ENCODE results near the gene TARBP1. TPM values are rescaled to one million over a fixed set of nuclear protein-coding genes. Genes with fewer than 3 reads are reported as not detected.

TARBP1 gene
- total and polyA plus RNA-seq, 2 of the 13 experiments (the other 11 are each of a cell fraction or from before 2014, with no cell fraction given): 37.7 to 67.0 TPM

DNA sequence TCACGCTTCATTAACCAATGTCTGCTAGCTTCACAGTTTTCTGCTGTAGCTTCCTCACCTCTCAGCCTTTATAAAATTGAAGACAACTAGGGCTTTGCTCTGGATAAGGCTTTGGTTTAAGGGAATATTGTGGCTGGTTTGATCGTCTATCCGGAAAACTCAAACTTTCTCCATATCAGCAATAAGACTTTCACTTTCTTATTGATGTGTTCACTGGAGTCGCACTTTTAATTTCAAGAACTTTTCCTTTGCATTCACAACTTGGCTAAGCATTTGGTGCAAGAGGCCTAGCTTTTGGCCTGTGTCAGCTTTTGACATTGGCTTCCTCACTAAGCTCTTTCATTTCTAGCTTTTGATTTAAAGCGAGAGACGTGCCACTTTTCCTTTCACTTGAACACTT, 92.9 kb downstream of the TARBP1 start:
- FAIRE-seq: no peak
- no peak for ATAC-seq
- in situ Hi-C loops (cut with HindIII; ENCODE audit: extremely low pct_ligation_motif_present, low pct_unique_long_range_greater_than_20kb): no loop called here

More for the DNA sequence above, 92.9 kb downstream of the TARBP1 start:
- BruUV-seq (replicated peaks): no TSS peak
- POLR2A ChIA-PET: no interaction called here
- Histone ChIP-seq H4K20me1 (ENCODE audit: insufficient read depth, low read length) (no peaks in the 10 kb centered on the region; the same call in 1 of the 2 replicates), H3K27ac (ENCODE audit: extremely low read length, insufficient read depth, low read length) (no peak overlapping the region), H3K36me3 (replicated peaks in 1 of 2; ENCODE audit: control insufficient read depth in 1 of 2, insufficient read depth in 2 of 2, low read length in 2 of 2) (peaks cover 2 to 15% of the 10 kb centered on the region in 2 experiments), H3K4me2 (ENCODE audit: low read depth, low read length) (no peak overlapping the region), H3K9ac (ENCODE audit: insufficient read depth, low read depth, low read length) (no peak overlapping the region), H3K4me3 (replicated peaks in 1 of 3; ENCODE audit: insufficient read depth in 1 of 3, low read depth in 2 of 3, low read length in 3 of 3) (no peak overlapping the region), H3K79me2 (ENCODE audit: insufficient read depth, low read length) (peaks cover 4% of the 10 kb centered on the region), H3K4me1 (ENCODE audit: insufficient read depth, low read length) (peaks cover 53% of the 10 kb centered on the region), H3K27me3 (ENCODE audit: control insufficient read depth in 1 of 2, insufficient read depth in 2 of 2, low read length in 2 of 2) (no peaks in the 10 kb centered on the region), H2AFZ (ENCODE audit: low read length) (no peak overlapping the region), H3K9me3 (ENCODE audit: low read length) (no peaks in the 10 kb centered on the region)
- no peak for TF ChIP-seq ETV5 (CRISPR knock-in tag; IDR thresholded peaks at IDR 0.05; ENCODE audit: borderline replicate concordance)
- no peak for TF ChIP-seq FOXK2 (IDR thresholded peaks at IDR 0.05)
- TF ChIP-seq ZNF501 (CRISPR knock-in tag; IDR thresholded peaks at IDR 0.05): no peak
- no peak for TF ChIP-seq EZH2 (conservative IDR thresholded peaks at IDR 0.05; ENCODE audit: low read depth, low read length)
- TF ChIP-seq ZFY (CRISPR knock-in tag; IDR thresholded peaks at IDR 0.05): no peak
- no peak for TF ChIP-seq HMGA1 (CRISPR knock-in tag; conservative IDR thresholded peaks at IDR 0.05)
- no peak for TF ChIP-seq ZNF772 (CRISPR knock-in tag; IDR thresholded peaks at IDR 0.05)
- no peak for TF ChIP-seq CBFB (CRISPR knock-in tag; IDR thresholded peaks at IDR 0.05)
- TF ChIP-seq KDM2A (CRISPR knock-in tag; IDR thresholded peaks at IDR 0.05; ENCODE audit: borderline replicate concordance, low read depth): no peak
- TF ChIP-seq, protein P1, sequence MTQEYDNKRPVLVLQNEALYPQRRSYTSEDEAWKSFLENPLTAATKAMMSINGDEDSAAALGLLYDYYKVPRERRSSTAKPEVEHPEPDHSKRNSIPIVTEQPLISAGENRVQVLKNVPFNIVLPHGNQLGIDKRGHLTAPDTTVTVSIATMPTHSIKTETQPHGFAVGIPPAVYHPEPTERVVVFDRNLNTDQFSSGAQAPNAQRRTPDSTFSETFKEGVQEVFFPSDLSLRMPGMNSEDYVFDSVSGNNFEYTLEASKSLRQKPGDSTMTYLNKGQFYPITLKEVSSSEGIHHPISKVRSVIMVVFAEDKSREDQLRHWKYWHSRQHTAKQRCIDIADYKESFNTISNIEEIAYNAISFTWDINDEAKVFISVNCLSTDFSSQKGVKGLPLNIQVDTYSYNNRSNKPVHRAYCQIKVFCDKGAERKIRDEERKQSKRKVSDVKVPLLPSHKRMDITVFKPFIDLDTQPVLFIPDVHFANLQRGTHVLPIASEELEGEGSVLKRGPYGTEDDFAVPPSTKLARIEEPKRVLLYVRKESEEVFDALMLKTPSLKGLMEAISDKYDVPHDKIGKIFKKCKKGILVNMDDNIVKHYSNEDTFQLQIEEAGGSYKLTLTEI (CRISPR knock-in tag; conservative IDR thresholded peaks at IDR 0.05): no peak
- TF ChIP-seq CBX5 (CRISPR knock-in tag; IDR thresholded peaks at IDR 0.05; ENCODE audit: borderline replicate concordance): no peak
- TF ChIP-seq MXI1 (IDR thresholded peaks at IDR 0.05; ENCODE audit: borderline replicate concordance, low read depth, low read length): no peak
- no peak for TF ChIP-seq ZNF547 (CRISPR knock-in tag; IDR thresholded peaks at IDR 0.05)
- intact Hi-C loops (cut with micrococcal nuclease; ENCODE audit: unreplicated experiment): no loop called here
- no peak for DNase-seq (ENCODE audit: low spot score)
- over 99% methylated on average over 6 of the region's 6 CpGs for WGBS (ENCODE audit: low lambda C conversion rate)
- CTCF ChIA-PET (ENCODE audit: low intra/inter-chr PET ratio, low total read pairs): no interaction called here
